OCI-LY1 (cell line): ENCODE data around the gene TMBIM4.

ENCODE experiments used
- H2AFZ ChIP-seq: fragments of 200-600 bp; sonication (generic), shearing (Covaris generic); 2 replicates; pipeline ENCODE4 v1.6.0; 2014; ENCODE audit warnings: antibody characterized with exemption, mild to moderate bottlenecking, low read length
- H3F3A ChIP-seq: fragments of 200-600 bp; sonication (generic), shearing (Covaris generic); 2 replicates; pipeline ENCODE4 v1.6.0; 2014; ENCODE audit warnings: mild to moderate bottlenecking, antibody characterized with exemption, low read length, moderate library complexity; ENCODE audit not compliant: insufficient read depth
- H3K27ac ChIP-seq: fragments of 200-600 bp; sonication (generic); 2 replicates; pipeline ENCODE4 v1.5.1; 2014; ENCODE audit warnings: low read length, mixed run types, mild to moderate bottlenecking, low read depth; ENCODE audit not compliant: poor library complexity, severe bottlenecking
- H3K27me3 ChIP-seq: fragments of 200-600 bp; sonication (generic); 2 replicates; pipeline ENCODE4 v1.6.0; 2014; ENCODE audit warnings: antibody characterized with exemption, mild to moderate bottlenecking, low read length, moderate library complexity; ENCODE audit not compliant: insufficient read depth
- H3K36me3 ChIP-seq: fragments of 200-600 bp; sonication (generic); 2 replicates; pipeline ENCODE4 v1.6.1; 2014; ENCODE audit warnings: mild to moderate bottlenecking, antibody characterized with exemption, low read length, moderate library complexity, mixed read lengths; ENCODE audit not compliant: insufficient read depth
- H3K4me1 ChIP-seq: fragments of 200-600 bp; sonication (generic); 2 replicates; pipeline ENCODE4 v1.5.1; 2014; ENCODE audit warnings: mild to moderate bottlenecking, low read length, moderate library complexity; ENCODE audit not compliant: insufficient read depth, severe bottlenecking
- H3K4me2 ChIP-seq: fragments of 200-600 bp; sonication (generic), shearing (Covaris generic); 2 replicates; pipeline ENCODE4 v1.6.1; 2014; ENCODE audit warnings: low read length
- H3K4me3 ChIP-seq: fragments of 200-600 bp; sonication (generic); 2 replicates; pipeline ENCODE4 v1.5.1; 2014; ENCODE audit warnings: low read length, low read depth, mild to moderate bottlenecking, mixed read lengths; ENCODE audit not compliant: poor library complexity, severe bottlenecking
- H3K79me2 ChIP-seq: fragments of 200-600 bp; shearing (Covaris generic); 2 replicates; pipeline ENCODE4 v1.6.1; 2016; ENCODE audit warnings: mixed run types, low read length, mixed read lengths; ENCODE audit not compliant: insufficient read depth
- H3K9ac ChIP-seq: fragments of 200-600 bp; sonication (generic), shearing (Covaris generic); 2 replicates; pipeline ENCODE4 v1.6.1; 2014; ENCODE audit warnings: mild to moderate bottlenecking, low read length, mixed read lengths
- H3K9me2 ChIP-seq: fragments of 200-600 bp; sonication (generic), shearing (Covaris generic); 2 replicates; pipeline ENCODE4 v1.6.1; 2014; ENCODE audit warnings: low read depth, mild to moderate bottlenecking, low read length, mixed read lengths
- H3K9me3 ChIP-seq: fragments of 200-600 bp; shearing (Covaris generic); 2 replicates; pipeline ENCODE4 v1.6.1; 2014; ENCODE audit warnings: low read length, mixed read lengths
- H4K20me1 ChIP-seq: fragments of 200-600 bp; sonication (generic), shearing (Covaris generic); 2 replicates; pipeline ENCODE4 v1.6.0; 2016; ENCODE audit warnings: mild to moderate bottlenecking, low read length; ENCODE audit not compliant: insufficient read depth
- CTCF ChIP-seq: fragments of 200-600 bp; sonication (generic), shearing (Covaris generic); IDR thresholded peaks from 2 replicates; pipeline ENCODE4 v1.5.1; 2017; ENCODE audit warnings: mild to moderate bottlenecking, antibody characterized with exemption, low read length, moderate library complexity, mixed read lengths
- EZH2 ChIP-seq: fragments of 200-600 bp; sonication (generic), shearing (Covaris generic); IDR thresholded peaks from 2 replicates; pipeline ENCODE4 v1.8.0; 2017; ENCODE audit warnings: borderline replicate concordance, mixed run types, mild to moderate bottlenecking, antibody characterized with exemption, low read length, moderate library complexity, mixed read lengths

The TMBIM4 gene

GRCh38 chr12:66092559-66093269 lies 77.1 kb downstream of the TMBIM4 start:
- Histone ChIP-seq H2AFZ (no peak overlapping the region), H3K27ac (no peak overlapping the region), H3K27me3 (no peaks in the 10 kb centered on the region), H3K36me3 (no peaks in the 10 kb centered on the region), H3K4me1 (no peaks in the 10 kb centered on the region), H3K79me2 (no peaks in the 10 kb centered on the region), H3F3A (no peaks in the 10 kb centered on the region), H3K9me2 (no peaks in the 10 kb centered on the region), H4K20me1 (no peaks in the 10 kb centered on the region), H3K4me2 (no peak overlapping the region), H3K4me3 (no peak overlapping the region), H3K9ac (no peak overlapping the region), H3K9me3 (no peaks in the 10 kb centered on the region)
- TF ChIP-seq CTCF (no peak), EZH2 (no peak)

DNA sequence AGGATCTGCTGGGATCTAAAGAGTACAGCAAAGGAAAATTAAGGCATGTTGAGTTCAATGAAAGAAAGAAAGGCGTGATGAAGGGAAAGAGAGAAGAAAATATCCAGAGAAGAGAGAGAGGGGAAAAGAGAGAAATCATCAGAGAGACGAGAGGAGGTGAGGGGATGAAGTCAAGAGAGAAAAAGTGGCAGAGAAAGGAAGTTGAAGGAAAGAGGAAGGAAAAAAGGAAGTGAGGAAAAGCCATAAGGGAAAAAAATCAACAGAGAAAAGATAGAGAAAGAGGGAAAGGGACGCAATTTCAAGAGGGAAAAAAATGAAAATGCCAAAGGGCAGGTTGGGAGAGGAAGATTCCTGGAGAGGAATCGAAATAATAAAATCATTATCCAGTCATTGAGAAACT lies 79.6 kb downstream of the TMBIM4 start:
- no peak overlapping the region for H2AFZ ChIP-seq
- no peaks in the 10 kb centered on the region for H3K36me3 ChIP-seq
- H3K9me2 ChIP-seq = no peaks in the 10 kb centered on the region
- H3K4me2 ChIP-seq = no peak overlapping the region
- H3F3A ChIP-seq = no peaks in the 10 kb centered on the region
- no peak overlapping the region for H3K27ac ChIP-seq
- no peaks in the 10 kb centered on the region for H3K9me3 ChIP-seq
- no peak overlapping the region for H3K9ac ChIP-seq
- no peaks in the 10 kb centered on the region for H4K20me1 ChIP-seq
- H3K27me3 ChIP-seq = no peaks in the 10 kb centered on the region
- TF ChIP-seq CTCF (no peak), EZH2 (no peak)
- no peak overlapping the region for H3K4me3 ChIP-seq
- no peaks in the 10 kb centered on the region for H3K4me1 ChIP-seq
- H3K79me2 ChIP-seq = no peaks in the 10 kb centered on the region

DNA sequence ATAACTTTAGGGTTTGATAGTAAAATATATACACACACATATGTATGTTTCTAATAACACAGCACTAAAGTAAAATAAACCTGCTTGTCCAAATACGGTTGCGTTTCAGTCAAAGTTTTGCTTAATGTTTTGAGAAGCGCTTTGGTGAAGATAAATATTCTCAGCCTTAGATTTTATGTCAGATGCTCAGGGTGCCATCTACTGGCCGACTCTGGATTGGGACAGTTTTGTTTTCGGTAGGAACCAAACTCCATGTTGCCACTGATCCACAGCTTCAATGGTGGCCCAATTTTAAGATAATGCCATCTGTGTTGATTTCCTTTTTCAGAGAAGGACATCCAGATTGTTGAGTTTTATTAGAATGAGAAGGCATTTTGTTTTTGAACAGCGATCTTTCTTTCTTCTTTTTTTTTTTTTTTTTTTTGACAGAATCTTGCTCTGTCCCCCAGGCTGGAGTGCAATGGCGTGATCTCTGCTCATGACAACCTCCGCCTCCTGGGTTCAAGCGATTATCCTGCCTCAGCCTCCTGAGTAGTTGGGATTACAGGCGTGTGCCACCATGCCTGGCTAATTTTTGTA lies 82.3 kb downstream of the TMBIM4 start:
- H3F3A ChIP-seq = no peaks in the 10 kb centered on the region
- H3K79me2 ChIP-seq = no peaks in the 10 kb centered on the region
- no peak overlapping the region for H3K4me3 ChIP-seq
- H3K36me3 ChIP-seq = no peaks in the 10 kb centered on the region
- H3K4me1 ChIP-seq = no peaks in the 10 kb centered on the region
- no peak overlapping the region for H2AFZ ChIP-seq
- no peaks in the 10 kb centered on the region for H4K20me1 ChIP-seq
- no peaks in the 10 kb centered on the region for H3K9me3 ChIP-seq
- peak; percentile 78 for TF ChIP-seq CTCF
- no peak for TF ChIP-seq EZH2
- no peak overlapping the region for H3K27ac ChIP-seq
- H3K9me2 ChIP-seq = no peaks in the 10 kb centered on the region
- no peak overlapping the region for H3K4me2 ChIP-seq
- no peaks in the 10 kb centered on the region for H3K27me3 ChIP-seq
- no peak overlapping the region for H3K9ac ChIP-seq
